Osteocyte (in vitro differentiated cells): ENCODE results near the gene SMIM29. TPM values are rescaled to one million over a fixed set of nuclear protein-coding genes. Genes with fewer than 3 reads are reported as not detected.
"Not testable (repeated sequence)": the region's sequence is repeated elsewhere in the genome, so short reads cannot be mapped to it uniquely, and the experiment has no call there.

Experiments
- DNase-seq: peaks from one replicate; pipeline ENCODE4 v3.0.0; 2021; ENCODE audit warnings: mixed read lengths; ENCODE audit not compliant: unreplicated experiment; ENCODE audit errors: extremely low spot score
- H3K27ac Mint-ChIP-seq: one replicate; pipeline ENCODE4 v1.8.0; 2021; ENCODE audit warnings: mild to moderate bottlenecking, mixed read lengths; ENCODE audit not compliant: unreplicated experiment
- H3K27me3 Mint-ChIP-seq: one replicate; pipeline ENCODE4 v1.8.0; 2021; ENCODE audit warnings: mixed read lengths; ENCODE audit not compliant: unreplicated experiment
- H3K36me3 Mint-ChIP-seq: one replicate; pipeline ENCODE4 v1.8.0; 2021; ENCODE audit warnings: mixed read lengths; ENCODE audit not compliant: unreplicated experiment
- H3K4me1 Mint-ChIP-seq: one replicate; pipeline ENCODE4 v1.8.0; 2021; ENCODE audit warnings: mixed read lengths; ENCODE audit not compliant: unreplicated experiment
- H3K4me3 Mint-ChIP-seq: one replicate; pipeline ENCODE4 v1.8.0; 2021; ENCODE audit warnings: mild to moderate bottlenecking, moderate library complexity, mixed read lengths; ENCODE audit not compliant: unreplicated experiment
- H3K9me3 Mint-ChIP-seq: one replicate; pipeline ENCODE4 v1.8.0; 2021; ENCODE audit warnings: mixed read lengths; ENCODE audit not compliant: unreplicated experiment
- total RNA-seq: library from RNA; stranded (reverse); gene quantifications from 2 replicates; pipeline ENCODE4 v1.2.1, GENCODE V29; 2021
- TF ChIP-seq, protein P1 (sequence below): fragments of 200-600 bp; sonication (generic); IDR thresholded peaks from 2 replicates; pipeline ENCODE4 v1.5.0; 2021; ENCODE audit warnings: antibody characterized with exemption, mild to moderate bottlenecking, moderate library complexity

SMIM29 gene
- total RNA-seq, 1 donor from 2014 or later = 23.2 TPM

DNA sequence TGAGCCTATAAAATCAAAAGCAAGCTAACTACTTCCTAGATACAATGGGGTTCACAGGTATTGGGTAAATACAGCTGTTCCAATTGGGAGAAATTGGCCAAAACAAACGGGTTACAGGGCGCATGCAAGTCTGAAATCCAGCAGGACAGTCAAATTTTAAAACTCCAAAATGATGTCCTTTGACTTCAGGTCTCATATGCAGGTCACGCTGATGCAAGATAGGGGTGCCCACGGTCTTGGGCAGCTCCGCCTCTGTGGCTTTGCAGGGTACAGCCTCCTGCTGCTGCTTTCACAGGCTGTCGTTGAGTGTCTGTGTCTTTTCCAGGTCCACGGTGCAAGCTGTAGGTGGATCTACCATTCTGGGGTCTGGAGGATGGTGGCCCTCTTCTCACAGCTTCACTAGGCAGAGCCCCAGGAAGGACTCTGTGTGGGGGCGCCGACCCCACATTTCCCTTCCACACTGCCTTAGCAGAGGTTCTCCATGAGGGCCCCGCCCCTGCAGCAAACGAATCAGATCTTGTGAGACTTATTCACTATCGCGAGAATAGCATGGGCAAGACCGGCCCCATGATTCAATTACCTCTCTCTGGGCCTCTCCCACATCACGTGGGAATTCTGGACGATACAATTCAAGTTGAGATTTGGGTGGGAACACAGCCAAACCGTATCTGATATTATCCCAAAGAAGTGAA is 11.9 kb upstream of the SMIM29 start:
- TF ChIP-seq, protein P1, sequence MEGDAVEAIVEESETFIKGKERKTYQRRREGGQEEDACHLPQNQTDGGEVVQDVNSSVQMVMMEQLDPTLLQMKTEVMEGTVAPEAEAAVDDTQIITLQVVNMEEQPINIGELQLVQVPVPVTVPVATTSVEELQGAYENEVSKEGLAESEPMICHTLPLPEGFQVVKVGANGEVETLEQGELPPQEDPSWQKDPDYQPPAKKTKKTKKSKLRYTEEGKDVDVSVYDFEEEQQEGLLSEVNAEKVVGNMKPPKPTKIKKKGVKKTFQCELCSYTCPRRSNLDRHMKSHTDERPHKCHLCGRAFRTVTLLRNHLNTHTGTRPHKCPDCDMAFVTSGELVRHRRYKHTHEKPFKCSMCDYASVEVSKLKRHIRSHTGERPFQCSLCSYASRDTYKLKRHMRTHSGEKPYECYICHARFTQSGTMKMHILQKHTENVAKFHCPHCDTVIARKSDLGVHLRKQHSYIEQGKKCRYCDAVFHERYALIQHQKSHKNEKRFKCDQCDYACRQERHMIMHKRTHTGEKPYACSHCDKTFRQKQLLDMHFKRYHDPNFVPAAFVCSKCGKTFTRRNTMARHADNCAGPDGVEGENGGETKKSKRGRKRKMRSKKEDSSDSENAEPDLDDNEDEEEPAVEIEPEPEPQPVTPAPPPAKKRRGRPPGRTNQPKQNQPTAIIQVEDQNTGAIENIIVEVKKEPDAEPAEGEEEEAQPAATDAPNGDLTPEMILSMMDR = no peak
- Mint-ChIP-seq H3K27ac (no peak overlapping the region), H3K4me3 (no peak overlapping the region), H3K27me3 (no peaks in the 10 kb centered on the region), H3K9me3 (peaks cover 18% of the 10 kb centered on the region), H3K4me1 (no peaks in the 10 kb centered on the region), H3K36me3 (peaks cover 12% of the 10 kb centered on the region)
- DNase-seq = no peak

DNA sequence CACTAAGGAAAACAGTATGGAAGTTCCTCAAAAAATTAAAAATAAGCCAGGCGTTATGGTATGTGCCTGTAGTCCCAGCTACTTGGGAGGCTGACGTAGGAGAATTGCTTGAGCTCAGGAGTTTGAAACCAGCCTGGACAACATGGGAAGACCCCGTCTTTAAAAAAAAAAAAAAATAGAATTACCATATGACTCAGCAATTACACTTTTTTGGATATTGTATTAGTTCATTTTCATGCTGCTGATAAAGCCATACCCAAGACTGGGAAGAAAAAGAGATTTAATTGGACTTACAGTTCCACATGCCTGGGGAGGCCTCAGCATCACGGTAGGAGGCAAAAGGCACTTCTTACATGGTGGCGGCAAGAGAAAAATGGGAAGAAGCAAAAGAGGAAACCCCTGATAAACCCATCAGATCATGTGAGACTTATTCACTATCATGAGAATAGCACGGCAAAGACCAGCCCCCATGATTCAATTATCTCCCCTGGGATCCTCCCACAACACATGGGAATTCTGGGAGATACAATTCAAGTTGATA is 10.8 kb upstream of the SMIM29 start:
- no peak for DNase-seq
- Mint-ChIP-seq H3K27me3 (no peaks in the 10 kb centered on the region), H3K4me1 (no peaks in the 10 kb centered on the region), H3K9me3 (peaks cover 10% of the 10 kb centered on the region), H3K4me3 (no peak overlapping the region), H3K27ac (no peak overlapping the region), H3K36me3 (peaks cover 8% of the 10 kb centered on the region)
- TF ChIP-seq, protein P1 = no peak

DNA sequence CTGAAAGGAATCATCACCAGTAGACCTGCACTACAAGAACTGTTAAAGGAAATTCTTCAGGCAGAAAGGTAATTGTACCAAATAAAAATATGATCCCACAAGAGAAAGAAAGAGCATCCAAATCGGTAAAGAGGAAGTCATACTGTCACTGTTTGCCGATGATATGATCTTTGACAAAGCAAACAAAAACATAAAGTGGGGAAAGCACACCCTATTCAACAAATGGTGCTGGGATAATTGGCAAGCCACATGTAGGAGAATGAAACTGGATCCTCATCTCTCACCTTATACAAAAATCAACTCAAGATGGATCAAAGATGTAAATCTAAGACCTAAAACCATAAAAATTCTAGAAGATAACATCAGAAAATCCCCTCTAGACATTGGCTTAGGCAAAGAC is 3.6 kb upstream of the SMIM29 start:
- not testable (repeated sequence) for H3K27me3 Mint-ChIP-seq, H3K9me3 Mint-ChIP-seq, H3K27ac Mint-ChIP-seq, H3K4me3 Mint-ChIP-seq, H3K36me3 Mint-ChIP-seq, DNase-seq
- peaks cover 13% of the 10 kb centered on the region for H3K4me1 Mint-ChIP-seq

DNA sequence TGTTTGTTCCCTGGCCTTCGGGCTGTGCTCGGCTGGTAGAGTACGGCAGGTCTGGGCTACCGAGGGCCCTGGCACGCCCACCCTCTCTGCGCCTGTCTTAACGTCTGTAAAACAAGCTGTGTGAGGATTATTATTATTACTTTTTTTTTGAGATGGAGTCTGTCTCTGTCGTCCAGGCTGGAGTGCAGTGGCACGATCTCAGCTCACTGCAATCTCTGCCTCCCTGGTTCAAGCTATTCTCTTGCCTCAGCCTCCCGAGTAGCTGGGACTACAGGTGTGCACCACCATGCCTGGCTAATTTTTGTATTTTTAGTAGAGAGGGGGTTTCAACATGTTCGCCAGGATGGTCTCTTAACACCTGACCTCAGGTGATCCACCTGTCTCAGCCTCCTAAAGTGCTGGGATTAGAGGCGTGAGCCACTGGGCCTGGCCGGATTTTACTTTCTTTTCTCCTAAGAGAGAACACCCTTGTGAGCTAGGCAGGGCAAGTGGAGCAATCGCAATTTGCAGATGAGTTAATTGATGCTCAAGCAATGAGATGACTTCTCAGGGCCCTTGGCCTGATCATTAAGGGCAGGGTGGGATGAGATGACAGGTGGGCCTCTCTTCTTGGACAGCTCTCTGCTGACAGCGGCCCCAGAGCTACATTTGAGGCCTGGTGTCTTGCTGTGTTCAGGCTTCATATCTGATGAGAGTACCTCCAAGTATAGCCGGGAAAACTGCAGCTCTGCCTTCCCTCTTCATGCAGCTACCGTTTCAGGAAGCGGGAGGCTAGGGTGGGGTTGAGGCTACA is 859 bp upstream of the SMIM29 start:
- H3K27ac Mint-ChIP-seq = peak overlapping the region; percentile 94
- H3K27me3 Mint-ChIP-seq = no peaks in the 10 kb centered on the region
- peaks cover 33% of the 10 kb centered on the region for H3K4me1 Mint-ChIP-seq
- DNase-seq = no peak
- TF ChIP-seq, protein P1 = no peak
- peak overlapping the region; percentile 92 for H3K4me3 Mint-ChIP-seq
- peaks cover 2% of the 10 kb centered on the region for H3K36me3 Mint-ChIP-seq
- no peaks in the 10 kb centered on the region for H3K9me3 Mint-ChIP-seq

DNA sequence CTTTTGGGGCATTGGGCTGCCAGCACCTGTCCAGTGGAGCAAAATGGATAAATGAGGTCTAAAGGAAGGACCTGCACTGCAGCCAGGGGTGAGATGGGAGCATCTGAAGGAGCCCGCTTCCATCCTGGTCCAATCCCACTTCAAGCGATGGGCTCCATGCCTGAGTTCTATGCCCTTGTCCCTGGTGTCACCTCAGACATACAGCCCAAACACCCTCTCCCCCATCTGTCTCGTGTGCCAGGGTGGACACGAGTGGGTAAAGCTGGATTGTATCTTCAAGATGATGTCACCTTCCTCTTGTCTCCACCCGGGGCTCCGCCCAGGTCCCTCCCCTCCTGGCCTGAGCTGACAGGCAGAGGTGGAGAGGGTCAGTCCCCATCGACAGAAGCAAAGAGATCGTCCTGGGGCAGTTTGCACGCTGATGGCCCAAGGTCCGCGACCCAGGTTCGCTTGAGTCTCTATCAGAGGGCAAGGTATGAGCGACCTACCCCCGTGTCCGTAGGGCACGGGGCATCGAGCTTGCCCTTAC is 544 bp downstream of the SMIM29 start:
- TF ChIP-seq, protein P1 = no peak
- DNase-seq = no peak

More for the DNA sequence above, 544 bp downstream of the SMIM29 start:
- Mint-ChIP-seq H3K36me3 (peaks cover 2% of the 10 kb centered on the region), H3K4me1 (peaks cover 47% of the 10 kb centered on the region), H3K9me3 (no peaks in the 10 kb centered on the region), H3K4me3 (peak overlapping the region; percentile 92), H3K27ac (peak overlapping the region; percentile 82), H3K27me3 (no peaks in the 10 kb centered on the region)
